Ascending aorta (tissue), 2 donors: ENCODE results near the gene CNR2. TPM values are rescaled to one million over a fixed set of nuclear protein-coding genes. Genes with fewer than 3 reads are reported as not detected.
"Not testable (repeated sequence)": the region's sequence is repeated elsewhere in the genome, so short reads cannot be mapped to it uniquely, and the experiment has no call there.

Source experiments
- DNase-seq, 2 donors: peaks; one replicate each; pipeline ENCODE4 v3.0.0-alpha.2; 2019; ENCODE audit warnings: low spot score in 2 of 2
- H3K27ac ChIP-seq, 2 donors: fragments of 200-600 bp; sonication (generic); one replicate each; pipeline ENCODE4 v1.5.1; 2016 to 2017; ENCODE audit warnings: mild to moderate bottlenecking in 1 of 2
- H3K27me3 ChIP-seq: fragments of 200-600 bp; sonication (generic); one replicate; pipeline ENCODE4 v1.5.1; 2017
- H3K36me3 ChIP-seq, 2 donors: fragments of 200-600 bp; sonication (generic); one replicate each; pipeline ENCODE4 v1.5.1; 2016
- H3K4me1 ChIP-seq, 2 donors: fragments of 200-600 bp; sonication (generic); one replicate each; pipeline ENCODE4 v1.5.1; 2016 to 2017; ENCODE audit warnings: mild to moderate bottlenecking in 1 of 2
- H3K4me3 ChIP-seq, 2 donors: fragments of 200-600 bp; sonication (generic); one replicate each; pipeline ENCODE4 v1.5.1; 2016 to 2017; ENCODE audit warnings: mild to moderate bottlenecking in 1 of 2
- H3K9me3 ChIP-seq, 2 donors: fragments of 200-600 bp; sonication (generic); one replicate each; pipeline ENCODE4 v1.5.1; 2016
- intact Hi-C: fragments of 100-400 bp; cut with DNase I; formaldehyde crosslinking; loops from one replicate; pipeline ENCODE4 v1.15.1; 2023
- total RNA-seq: library from RNA; depleted of rRNA; stranded (reverse); fragments of >200 nt; gene quantifications from one replicate; pipeline ENCODE4 v1.1.0, GENCODE V29; 2016
- TF ChIP-seq, protein P1 (sequence below), 3 experiments: fragments of 200-600 bp in 2 of 3; fragments of 450-650 bp in 1 of 3; sonication (generic) in 2 of 3; IDR thresholded peaks; one replicate each; pipeline ENCODE4 v1.5.1; 2016 to 2019; ENCODE audit warnings: antibody characterized with exemption in 3 of 3, mild to moderate bottlenecking in 1 of 3, moderate library complexity in 1 of 3

CNR2 gene
- total RNA-seq, 1 donor from 2014 or later: not detected

DNA sequence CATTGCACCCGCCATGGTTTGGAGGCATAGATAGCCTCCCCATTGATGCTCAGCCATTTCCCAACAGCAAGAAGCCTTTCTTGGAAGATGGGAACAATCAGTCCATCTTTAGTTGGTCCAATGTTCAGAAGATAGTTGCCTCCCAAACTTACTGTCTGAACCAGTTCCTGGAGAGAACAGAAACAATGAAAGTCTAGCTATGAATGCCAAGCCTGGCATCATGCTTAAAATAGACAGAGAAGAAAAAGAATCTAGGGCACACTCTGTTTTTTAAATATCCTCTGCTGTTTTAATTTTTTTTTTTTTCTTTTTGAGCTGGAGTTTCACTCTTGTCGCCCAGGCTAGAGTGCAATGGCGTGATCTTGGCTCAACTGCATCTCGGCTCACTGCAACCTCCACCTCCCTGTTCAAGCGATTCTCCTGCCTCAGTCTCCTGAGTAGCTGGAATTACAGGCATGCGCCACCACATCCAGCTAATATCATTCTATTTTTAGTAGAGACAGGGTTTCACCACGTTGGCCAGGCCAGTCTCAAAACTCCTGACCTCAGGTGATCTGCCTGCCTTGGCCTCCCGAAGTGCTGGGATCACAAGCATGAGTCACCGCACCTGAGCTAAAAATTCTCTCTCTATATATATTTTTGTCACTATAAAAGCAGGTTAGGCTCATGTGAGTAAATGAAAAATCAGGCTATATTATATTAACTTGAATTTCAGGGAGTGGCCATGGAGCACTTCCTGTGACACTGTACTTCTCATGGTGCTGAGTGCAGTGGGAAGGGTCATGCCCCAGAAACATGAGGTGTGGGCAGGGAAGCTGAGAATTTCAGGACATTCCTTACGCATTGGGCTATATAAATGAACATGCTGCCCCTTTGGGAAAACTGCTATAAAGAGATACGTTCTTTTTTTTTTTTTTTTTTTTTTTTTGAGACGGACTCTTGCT lies 64.2 kb downstream of the CNR2 start:
- Histone ChIP-seq H3K36me3 (peaks cover 35 to 45% of the 10 kb centered on the region in 2 donors), H3K4me1 (no peaks in the 10 kb centered on the region), H3K27me3 (no peaks in the 10 kb centered on the region), H3K27ac (peak overlapping the region in 1 of 2 donors; percentile 41), H3K9me3 (no peaks in the 10 kb centered on the region), H3K4me3 (no peak overlapping the region)
- intact Hi-C loops: no loop called here
- DNase-seq: peak in 1 of 2 donors; percentile 3
- TF ChIP-seq, protein P1, sequence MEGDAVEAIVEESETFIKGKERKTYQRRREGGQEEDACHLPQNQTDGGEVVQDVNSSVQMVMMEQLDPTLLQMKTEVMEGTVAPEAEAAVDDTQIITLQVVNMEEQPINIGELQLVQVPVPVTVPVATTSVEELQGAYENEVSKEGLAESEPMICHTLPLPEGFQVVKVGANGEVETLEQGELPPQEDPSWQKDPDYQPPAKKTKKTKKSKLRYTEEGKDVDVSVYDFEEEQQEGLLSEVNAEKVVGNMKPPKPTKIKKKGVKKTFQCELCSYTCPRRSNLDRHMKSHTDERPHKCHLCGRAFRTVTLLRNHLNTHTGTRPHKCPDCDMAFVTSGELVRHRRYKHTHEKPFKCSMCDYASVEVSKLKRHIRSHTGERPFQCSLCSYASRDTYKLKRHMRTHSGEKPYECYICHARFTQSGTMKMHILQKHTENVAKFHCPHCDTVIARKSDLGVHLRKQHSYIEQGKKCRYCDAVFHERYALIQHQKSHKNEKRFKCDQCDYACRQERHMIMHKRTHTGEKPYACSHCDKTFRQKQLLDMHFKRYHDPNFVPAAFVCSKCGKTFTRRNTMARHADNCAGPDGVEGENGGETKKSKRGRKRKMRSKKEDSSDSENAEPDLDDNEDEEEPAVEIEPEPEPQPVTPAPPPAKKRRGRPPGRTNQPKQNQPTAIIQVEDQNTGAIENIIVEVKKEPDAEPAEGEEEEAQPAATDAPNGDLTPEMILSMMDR (IDR thresholded peaks at IDR 0.05): no peak

DNA sequence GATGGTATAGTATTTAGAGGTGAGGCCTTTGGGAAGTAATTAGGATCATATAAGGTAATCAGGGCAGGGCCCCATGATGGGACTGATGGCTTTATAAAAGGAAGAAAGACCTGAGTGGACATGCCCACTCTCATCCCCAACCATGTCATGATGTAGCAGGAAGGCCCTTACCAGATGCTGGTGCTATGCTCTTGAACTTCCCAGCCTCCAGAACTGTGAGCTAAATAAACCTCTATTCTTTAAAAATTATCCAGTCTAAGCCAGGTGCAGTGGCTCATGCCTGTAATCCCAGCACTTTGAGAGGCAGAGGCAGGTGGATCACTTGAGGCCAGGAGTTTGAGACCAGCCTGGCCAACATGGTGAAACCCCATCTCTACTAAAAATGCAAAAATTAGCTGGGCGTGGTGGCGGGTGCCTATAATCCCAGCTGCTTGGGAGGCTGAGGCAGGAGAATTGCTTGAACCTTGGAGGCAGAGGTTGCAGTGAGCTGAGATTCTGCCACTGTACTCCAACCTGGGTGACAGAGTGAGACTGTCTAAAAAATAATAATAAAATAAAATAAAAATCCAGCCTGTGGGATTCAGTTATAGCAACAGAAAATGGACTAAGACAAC lies 65.6 kb downstream of the CNR2 start:
- H3K36me3 ChIP-seq: peaks cover 32 to 45% of the 10 kb centered on the region in 2 donors
- H3K27ac ChIP-seq, intact Hi-C loops, H3K4me3 ChIP-seq, H3K9me3 ChIP-seq, H3K4me1 ChIP-seq, DNase-seq, H3K27me3 ChIP-seq: not testable (repeated sequence)

DNA sequence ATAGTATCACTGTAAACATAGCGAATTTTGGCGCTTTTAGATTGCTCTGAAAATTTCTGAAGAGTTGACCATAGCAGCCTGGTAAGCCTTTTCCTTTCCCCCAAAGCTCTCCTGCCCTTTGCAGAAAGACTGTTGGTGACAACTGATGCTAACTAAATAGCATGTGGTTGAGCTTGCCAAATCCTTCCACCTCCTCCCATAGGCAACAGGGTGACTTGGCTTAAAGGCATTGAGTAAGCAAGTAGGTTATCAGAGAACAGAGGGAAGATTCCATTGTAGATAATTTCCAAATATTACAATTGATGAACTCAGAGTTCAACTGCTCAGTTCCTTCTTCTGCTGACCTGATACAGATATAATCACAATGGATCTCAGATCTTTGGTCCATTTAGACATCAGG lies 68.0 kb downstream of the CNR2 start:
- H3K36me3 ChIP-seq: peaks cover 32 to 41% of the 10 kb centered on the region in 2 donors
- intact Hi-C loops: no loop called here
- TF ChIP-seq, protein P1 (IDR thresholded peaks at IDR 0.05): no peak
- no peaks in the 10 kb centered on the region for H3K9me3 ChIP-seq
- no peak overlapping the region for H3K27ac ChIP-seq
- DNase-seq: peak in 1 of 2 donors; percentile 3
- H3K4me1 ChIP-seq: no peaks in the 10 kb centered on the region
- H3K27me3 ChIP-seq: no peaks in the 10 kb centered on the region
- no peak overlapping the region for H3K4me3 ChIP-seq

DNA sequence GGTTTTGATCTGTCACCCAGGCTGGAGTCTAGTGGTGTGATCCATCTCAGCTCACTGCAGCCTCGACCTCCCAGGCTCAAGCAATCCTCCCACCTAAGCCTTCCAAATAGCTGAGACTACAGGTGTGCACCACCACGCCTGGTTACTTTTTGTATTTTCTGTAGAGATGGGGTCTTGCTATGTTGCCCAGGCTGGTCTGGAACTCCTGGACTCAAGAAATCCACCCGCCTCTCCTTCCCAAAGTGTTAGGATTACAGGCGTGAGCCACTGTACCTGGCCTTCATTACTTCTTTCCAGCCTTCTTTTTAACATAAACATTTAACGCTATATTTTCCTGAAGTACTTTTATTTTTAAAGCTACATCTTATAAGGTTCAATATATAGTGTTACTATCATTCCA lies 69.5 kb downstream of the CNR2 start:
- Histone ChIP-seq H3K27ac (no peak overlapping the region), H3K27me3 (no peaks in the 10 kb centered on the region), H3K4me1 (peaks cover 0 to 3% of the 10 kb centered on the region in 2 donors), H3K4me3 (no peak overlapping the region), H3K36me3 (peaks cover 29 to 41% of the 10 kb centered on the region in 2 donors), H3K9me3 (no peaks in the 10 kb centered on the region)
- DNase-seq: no peak
- intact Hi-C loops: no loop called here
- TF ChIP-seq, protein P1 (IDR thresholded peaks at IDR 0.05): no peak

DNA sequence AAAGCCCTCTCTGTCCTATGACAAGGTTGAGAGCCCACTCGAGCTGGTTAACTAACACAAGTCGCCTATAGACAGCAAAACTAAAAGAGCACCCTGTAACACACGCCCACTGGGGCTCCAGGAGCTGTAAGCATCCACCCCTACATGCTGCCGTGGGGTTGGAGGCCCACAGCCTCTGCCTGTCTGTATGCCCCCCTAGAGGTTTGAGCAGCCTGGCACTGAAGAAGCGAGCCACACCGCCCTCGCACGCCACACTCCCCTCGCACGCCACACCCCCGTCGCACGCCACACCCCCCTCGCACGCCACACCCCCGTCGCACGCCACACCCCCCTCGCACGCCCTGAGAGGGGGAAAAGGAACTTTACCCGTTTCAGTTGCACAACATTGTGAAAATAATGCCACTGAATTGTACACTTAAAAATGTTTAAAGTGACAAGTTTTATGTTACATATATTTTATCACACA lies 74.7 kb downstream of the CNR2 start:
- DNase-seq: peak in 1 of 2 donors; percentile 73
- Histone ChIP-seq H3K36me3 (no peaks in the 10 kb centered on the region), H3K9me3 (no peaks in the 10 kb centered on the region), H3K4me1 (peaks cover 0 to 6% of the 10 kb centered on the region in 2 donors), H3K4me3 (peak overlapping the region; percentile 43 to 50), H3K27me3 (no peaks in the 10 kb centered on the region), H3K27ac (no peak overlapping the region)
- intact Hi-C loops: no loop called here
- TF ChIP-seq, protein P1 (IDR thresholded peaks at IDR 0.05): no peak

DNA sequence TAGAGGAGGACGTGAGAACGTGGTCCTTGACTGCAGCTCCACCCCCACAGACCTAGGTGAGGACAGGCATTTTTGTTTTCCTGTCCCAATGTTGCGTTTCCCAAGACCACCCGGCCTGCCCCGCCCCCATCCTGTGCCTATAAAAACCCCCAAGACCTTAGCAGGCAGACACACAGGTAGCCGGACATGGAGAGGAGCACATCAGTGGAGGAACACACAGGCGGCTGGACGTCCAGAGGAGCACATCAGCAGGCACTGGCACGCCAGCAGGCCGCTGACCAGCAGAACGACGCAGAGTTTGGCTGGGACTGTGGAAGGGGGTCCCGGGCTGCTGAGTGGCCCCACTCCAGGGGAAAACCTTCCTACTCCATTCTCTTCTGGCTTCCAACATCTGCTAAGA lies 75.3 kb downstream of the CNR2 start:
- DNase-seq: no peak
- intact Hi-C loops: no loop called here
- H3K4me1 ChIP-seq: peaks cover 0 to 6% of the 10 kb centered on the region in 2 donors
- H3K4me3 ChIP-seq: peak overlapping the region; percentile 43 to 50
- TF ChIP-seq, protein P1 (IDR thresholded peaks at IDR 0.05): no peak
- no peaks in the 10 kb centered on the region for H3K9me3 ChIP-seq
- H3K27me3 ChIP-seq: no peaks in the 10 kb centered on the region
- H3K27ac ChIP-seq: no peak overlapping the region
- no peaks in the 10 kb centered on the region for H3K36me3 ChIP-seq
